GF-D8 (cell line): ENCODE measurements around the gene PALB2.
"Not testable (repeated sequence)": the region's sequence is repeated elsewhere in the genome, so short reads cannot be mapped to it uniquely, and the experiment has no call there.

ENCODE experiments used
- DNase-seq: peaks from one replicate; lab custom pipeline; 2025; lab: John Stamatoyannopoulos, UW

The PALB2 gene

DNA sequence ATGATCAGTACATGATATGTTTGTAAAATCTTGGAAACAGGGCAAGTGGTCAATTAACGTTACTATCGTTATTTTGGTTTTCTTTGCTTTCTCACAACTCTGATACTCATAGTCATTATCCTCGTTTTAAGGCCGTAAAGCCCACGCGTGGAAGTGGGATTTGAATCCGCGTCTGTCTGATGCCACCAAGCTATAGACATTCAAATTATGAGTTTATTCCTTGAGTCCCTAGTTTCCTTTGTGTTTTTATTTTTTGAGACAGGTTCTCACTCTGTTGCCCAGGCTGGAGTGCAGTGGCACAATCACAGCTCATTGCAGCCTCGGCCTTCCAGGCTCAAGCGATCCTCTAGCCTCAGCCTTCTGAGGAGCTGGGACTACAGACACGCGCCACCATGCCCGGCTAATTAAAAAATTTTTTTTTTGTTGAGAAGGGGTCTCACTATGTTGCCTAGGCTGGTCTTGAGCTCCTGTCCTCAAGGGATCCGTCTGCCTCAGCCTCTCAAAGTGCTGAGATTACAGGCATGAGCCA lies 1.2 kb upstream of the PALB2 start:
- no peak for DNase-seq

DNA sequence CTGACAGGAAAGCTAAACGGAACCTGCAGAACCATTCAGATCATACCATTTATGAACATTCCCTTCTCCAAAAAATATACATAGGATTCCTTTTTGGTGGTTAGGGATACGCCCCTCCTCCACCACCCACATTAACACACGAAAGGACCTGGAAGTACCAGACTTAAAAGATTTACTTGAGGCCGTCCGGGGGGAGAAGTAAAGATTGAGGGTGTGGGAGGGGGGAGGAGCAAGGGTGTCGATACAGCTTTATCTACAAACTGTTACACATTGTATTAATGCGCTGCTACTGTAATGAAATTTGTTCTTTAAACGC lies 537 bp downstream of the PALB2 start:
- no peak for DNase-seq

DNA sequence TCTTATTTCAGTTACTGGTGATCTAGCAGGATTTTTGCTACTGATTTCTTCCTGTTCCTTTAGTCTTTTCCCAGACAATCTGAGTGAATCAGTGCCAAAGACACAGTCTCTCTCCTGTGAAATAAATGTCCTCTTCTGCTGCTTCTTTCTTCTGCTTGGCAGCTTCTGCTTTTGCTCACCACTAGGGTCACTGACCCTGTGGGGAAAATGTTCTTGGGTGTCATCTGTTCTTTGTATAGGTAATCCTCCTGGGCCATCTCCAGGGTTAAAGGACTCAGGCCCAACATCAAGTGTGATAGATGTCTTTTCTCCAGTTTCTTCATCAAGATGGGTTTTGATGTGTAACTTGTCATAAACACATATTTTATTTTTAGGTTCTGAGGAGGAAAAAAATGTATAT lies 5.2 kb downstream of the PALB2 start:
- no peak for DNase-seq

DNA sequence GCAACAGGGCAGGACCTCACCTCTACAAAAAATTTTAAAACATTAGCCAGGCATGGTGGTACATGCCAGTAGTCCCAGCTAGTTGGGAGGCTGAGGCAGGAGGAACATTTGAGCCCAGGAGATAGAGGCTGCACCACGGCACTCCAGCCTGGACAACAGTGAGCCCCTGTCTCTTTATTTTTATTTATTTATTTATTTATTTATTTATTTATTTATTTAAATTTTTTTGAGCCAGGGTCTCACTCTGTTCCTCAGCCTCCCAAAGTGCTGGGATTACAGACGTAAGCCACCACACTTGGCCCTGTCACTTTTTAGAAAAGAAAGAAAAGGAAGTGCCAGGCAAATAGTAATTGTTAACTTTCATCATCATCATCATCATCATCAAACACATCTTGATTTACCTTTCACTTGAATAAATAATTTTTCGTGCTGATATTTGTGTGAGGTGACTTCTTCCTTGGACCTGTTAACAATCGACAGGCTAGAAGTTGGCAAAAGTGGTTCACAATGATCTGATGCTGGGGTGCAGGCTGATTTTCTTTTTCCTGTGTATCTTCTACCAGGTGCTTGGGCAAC lies 6.6 kb downstream of the PALB2 start:
- no peak for DNase-seq

DNA sequence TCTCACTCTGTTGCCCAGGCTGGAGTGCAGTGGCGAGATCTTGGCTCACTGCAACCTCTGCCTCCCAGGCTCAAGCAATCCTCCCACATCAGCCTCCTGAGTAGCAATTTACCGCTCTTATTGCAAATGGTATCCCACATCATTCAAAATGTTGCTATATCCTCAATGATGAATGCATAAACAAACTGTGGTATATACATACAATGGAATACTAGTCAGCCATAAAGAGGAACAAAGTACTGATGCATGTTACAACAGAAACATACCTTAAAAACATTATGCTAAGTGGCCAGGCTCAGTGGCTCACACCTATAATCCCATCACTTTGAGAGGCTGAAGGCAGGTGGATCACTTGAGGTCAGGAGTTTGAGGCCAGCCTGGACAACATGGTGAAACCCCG lies 9.2 kb downstream of the PALB2 start:
- not testable (repeated sequence) for DNase-seq

DNA sequence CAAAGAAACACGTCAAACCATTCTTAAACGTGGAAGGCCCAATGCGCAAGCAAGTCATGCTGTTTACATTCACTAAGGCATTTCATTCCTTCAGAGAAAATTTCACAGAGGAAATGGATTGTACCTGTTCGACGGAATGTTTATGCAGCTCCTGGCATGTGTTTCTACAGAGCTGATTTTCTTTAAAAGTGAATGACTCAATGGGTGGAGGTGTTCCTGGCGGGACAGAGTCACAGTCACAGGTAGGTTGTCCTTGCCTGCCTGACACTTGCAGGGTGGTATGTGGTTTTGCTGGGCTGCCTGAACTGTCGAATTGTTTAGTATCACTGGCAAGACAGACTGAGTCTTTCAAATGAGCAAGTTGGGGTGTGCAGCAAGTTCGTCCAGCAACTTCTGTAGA lies 11.6 kb downstream of the PALB2 start:
- no peak for DNase-seq

DNA sequence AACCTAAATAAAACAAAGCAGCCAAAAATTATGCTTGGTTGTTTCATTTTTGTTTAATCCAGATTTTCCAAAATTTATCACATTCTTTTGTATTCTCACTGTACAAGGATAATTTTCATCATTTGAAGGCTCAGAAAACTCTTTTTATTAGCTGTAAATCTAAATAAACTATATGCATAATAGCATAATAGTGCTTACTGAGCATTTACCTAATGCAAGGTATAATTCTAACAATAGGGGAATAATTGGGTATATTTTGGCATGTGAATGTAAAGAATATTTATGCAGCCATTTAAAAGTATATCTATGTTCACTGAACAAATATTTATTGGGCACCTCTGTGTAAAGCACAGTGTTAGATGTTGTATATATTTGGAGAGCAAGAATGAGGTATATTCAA lies 17.0 kb downstream of the PALB2 start:
- no peak for DNase-seq

DNA sequence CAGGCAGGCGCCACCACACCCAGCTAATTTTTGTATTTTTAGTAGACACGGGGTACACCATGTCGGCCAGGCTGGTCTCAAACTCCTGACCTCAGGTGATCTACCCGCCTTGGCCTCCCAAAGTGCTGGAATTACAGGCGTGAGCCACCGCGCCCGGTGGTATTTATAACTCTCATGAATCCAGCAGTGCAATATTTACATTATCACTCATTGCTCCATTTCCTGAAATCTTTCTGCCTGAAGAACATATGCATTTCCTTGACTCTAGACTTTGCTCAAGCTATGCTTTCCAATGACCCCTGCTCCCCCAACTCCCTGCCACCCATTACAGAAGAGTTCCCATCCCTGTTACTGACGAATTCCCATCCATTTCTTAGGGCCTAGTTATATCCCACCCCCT lies 25.3 kb downstream of the PALB2 start:
- no peak for DNase-seq

DNA sequence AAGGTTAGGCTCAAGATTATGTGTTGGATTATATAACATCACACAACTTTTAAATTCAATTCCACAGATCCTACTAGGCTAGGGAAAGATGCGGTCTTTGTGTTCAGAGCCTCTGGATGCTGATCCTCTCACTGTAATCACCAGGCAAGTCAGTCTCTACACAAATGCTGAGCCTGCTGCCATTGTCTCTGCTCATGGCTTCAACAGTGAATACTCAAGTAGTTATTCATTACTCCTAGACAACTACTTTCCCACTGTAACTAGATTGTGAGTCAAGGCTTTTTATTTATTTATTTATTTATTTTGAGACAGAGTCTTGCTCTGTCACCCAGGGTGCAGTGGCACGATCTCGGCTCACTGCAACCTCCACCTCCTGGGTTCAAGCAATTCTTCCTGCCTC lies 29.2 kb downstream of the PALB2 start:
- DNase-seq: no peak

DNA sequence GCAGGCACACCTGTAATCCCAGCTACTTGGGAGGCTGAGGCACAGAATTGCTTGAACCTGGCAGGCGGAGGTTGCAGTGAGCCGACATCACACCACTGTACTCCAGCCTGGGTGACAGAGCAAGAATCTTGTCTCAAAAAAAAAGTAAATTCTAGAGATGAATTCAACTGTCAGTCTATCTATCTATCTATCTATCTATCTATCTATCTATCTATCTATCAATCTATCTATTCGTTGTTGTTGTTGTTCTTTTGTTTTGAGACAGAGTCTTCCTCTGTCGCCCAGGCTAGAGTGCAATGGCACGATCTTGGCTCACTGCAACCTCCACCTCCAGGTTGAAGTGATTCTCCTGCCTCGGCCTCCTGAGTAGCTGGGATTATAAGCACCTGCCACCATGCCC lies 30.2 kb downstream of the PALB2 start:
- DNase-seq: not testable (repeated sequence)

DNA sequence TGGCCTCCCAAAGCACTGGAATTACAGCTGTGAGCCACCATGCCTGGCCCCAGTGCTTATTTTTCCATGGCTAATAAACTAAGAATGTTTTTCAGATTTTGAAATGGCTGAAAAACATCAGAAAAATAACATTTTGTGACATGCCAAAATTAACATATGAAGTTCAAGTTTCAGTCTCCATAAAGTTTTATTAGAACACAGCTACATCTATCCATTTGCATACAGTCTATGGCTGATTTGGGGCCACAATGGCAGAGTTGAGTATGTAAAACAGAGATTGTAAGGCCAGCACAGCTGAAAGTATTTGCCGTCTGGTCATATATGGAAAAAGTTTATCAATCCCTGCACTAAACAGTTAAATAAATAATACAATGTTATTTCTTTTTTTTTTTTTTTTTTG lies 31.2 kb downstream of the PALB2 start:
- no peak for DNase-seq

DNA sequence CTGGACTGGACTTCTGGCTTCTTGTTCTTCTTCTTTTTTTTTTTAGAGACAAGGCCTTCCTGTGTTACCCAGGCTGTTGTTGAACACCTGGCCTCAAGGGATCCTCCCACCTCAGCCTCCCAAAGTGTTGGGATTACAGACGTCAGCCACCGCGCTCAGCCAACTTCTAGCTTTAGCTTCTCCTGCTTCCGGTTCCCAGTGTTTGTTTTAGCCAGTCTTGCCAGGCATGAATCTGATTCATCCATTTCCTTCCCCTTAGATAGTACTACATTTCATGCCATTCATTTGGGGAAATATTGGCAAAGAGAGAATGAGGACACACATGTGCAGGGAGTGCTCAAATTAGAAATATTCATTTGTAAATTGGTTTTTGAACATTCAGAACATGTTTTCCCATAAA lies 32.9 kb downstream of the PALB2 start:
- DNase-seq: no peak

DNA sequence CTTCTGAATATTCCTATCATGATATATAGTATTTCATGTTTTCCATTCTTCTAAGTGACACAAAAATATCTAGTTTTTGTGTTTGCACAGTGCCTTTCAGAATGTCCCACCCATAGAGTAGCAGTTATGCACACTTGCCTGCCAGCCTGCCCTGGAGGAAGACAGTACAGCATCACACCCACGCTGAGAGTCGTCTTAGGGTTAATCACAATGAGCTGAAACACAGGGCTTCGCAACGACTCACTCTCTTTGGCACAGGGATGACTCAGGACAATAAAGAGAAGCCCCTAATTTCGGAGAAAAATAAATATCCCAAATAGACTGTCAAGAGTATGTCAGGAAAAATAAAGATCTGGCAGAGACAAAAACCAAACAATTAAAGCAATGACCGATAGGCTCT lies 33.4 kb downstream of the PALB2 start:
- DNase-seq: no peak

DNA sequence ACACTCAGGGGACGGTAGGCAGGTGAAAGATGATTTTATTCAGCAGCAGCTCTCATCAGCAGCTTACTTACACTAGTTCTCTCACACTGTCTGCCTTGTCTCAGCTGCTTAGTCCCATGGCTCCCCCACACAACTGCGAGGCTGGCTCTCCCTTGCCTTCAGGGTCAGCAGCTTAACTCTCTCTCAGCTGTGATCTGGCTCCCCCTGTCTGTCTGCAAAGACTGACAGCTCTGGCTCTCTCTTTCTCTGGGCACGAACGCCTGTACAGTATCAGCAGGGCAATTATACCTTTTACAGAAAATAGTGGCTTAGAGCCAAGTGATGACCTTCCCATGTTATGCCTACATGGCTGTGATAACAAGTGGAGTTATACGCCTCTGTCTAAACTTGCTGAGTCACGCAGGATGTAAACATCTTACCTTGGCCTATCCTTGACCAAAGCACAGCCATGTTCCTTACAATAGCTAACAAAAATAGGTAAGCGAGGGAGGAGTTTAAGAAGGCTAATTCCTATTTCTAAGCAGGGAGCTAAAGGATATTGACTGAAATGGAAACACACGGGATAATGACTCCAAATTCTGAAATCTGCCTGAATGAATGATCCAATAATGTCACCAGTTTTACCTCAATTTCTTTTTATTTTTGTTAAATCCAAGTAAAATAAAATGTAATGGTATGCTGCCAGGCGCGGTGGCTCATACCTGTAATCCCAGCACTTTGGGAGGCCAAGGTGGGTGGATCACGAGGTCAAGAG lies 43.9 kb downstream of the PALB2 start:
- DNase-seq: peak; percentile 23

DNA sequence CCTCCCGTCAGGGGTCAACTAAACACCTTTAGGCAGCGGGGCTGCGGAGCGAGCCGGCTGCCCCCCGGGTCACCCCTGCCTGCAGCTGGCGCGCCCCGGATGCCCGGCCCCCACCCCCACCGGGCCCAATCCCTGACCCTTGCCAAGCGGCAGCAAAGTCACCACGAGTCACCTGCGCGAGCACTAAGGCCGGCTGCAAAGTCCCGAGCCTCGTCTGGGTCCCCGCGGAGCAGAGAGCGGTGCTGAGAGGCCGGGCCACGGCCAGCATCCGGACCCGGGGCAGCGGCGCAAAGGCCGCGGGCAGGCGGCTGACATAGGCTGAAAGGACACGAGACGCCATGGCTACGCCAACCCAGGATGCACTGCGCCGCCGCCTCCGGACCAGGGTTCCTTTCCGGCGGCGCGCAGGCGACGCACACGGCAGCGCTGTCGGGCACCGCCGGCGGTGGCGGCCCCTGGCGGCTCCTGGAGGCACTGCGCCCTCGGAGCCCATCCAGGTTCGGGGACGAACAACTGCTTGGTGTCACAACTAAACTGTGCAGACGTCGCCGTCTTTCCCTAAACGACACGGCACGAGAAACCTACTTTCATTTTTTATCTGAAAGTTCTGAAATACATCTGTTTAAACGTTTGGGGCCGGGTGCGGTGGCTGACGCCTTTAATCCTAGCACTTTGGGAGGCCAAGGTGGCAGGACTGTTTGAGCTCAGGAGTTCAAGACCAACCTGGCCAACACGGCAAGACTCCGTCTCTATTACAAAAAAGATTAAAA lies 45.0 kb downstream of the PALB2 start, which contains the start of gene NDUFAB1:
Gene NDUFAB1 (minus strand): TSS at position 366 of the 770 bp plus-strand sequence. CDS start 26 bp downstream, at position 340.
- peak; percentile 54 for DNase-seq

DNA sequence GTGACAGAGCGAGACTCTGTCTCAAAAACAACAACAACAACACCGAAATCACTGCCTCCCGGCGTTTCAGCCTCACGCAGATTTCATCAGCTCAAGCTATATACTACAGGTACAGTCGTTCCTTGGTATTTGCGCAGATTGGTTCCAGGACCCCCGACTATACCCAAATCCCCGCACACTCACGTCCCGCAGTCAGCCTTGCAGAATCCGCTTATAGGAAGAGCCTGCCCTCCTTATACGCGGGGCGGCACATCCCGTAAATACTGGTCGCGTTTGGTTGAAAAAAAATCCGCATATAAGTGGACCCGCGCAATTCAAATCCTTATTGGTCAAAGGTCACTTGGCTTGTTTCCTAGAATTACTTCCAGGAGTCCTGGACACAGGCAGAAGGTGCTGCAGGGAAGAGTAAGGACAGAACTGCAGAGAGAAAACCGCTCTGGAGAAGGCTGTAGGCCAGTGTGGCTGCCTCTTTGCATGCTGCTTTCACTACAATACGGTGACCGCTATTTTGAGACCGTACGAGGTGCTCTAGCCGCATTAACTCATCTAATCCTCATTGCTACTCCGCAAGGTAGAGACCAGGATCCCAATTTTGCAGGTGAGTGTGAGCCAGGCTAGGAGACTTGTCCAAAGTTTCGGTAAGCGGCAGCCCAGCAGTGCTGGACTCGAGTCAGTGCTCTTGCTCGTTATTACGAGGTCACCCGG lies 45.7 kb downstream of the PALB2 start:
- no peak for DNase-seq

DNA sequence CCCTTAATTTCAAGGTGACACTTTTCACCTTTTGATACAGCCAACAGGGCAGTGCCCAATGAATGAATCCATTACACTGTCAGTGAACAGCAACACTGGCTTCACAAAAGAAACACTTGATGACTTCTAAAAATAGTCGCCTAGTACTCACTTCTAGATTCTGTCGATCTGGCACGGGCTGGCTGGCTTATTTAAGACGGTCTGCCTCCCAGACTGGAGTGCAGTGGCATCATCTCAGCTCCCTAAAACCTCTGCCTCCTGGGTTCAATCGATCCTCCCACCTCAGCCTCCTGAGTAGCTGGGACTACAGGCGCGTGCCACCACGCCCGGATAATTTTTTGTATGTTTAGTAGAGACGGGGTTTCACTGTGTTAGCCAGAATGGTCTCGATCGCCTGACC lies 46.9 kb downstream of the PALB2 start:
- DNase-seq: no peak

DNA sequence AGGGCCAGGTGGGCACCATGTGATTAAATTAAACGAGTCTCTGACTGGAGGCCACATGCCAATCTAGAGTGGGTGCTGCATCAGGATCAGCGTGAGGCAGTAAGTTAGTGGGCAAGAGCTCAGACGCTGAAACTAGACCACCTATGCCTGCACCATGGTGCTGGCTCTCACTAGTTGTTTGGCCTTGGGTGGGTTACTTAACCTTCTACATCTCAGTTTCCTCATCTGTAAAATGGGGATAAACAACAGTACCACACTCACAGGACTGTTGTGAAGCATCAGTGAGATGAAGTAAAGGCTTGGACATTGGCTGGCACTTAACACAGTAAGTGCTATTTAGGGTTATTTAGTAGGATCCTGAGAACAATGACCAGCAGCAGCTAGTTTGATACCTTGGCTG lies 50.9 kb downstream of the PALB2 start:
- DNase-seq: no peak

DNA sequence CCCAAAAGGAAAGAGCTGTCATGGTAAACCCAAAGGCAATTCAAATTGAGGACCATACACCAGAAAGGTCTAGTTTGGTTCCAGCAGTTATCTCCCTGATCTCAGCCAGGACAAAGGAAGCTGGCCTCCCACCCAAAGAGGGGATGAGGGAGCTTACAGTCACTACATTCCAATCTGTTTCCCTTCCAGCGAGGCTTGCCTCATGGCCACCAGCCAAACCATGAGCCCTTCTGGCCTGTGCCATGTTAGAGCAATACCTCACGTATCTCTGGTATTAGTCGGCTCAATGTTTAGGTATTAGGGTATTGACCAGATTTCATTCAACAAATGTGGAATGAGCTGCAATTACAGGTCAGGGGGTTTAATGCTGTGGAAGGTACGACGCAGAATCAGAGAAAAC lies 53.4 kb downstream of the PALB2 start:
- DNase-seq: no peak

DNA sequence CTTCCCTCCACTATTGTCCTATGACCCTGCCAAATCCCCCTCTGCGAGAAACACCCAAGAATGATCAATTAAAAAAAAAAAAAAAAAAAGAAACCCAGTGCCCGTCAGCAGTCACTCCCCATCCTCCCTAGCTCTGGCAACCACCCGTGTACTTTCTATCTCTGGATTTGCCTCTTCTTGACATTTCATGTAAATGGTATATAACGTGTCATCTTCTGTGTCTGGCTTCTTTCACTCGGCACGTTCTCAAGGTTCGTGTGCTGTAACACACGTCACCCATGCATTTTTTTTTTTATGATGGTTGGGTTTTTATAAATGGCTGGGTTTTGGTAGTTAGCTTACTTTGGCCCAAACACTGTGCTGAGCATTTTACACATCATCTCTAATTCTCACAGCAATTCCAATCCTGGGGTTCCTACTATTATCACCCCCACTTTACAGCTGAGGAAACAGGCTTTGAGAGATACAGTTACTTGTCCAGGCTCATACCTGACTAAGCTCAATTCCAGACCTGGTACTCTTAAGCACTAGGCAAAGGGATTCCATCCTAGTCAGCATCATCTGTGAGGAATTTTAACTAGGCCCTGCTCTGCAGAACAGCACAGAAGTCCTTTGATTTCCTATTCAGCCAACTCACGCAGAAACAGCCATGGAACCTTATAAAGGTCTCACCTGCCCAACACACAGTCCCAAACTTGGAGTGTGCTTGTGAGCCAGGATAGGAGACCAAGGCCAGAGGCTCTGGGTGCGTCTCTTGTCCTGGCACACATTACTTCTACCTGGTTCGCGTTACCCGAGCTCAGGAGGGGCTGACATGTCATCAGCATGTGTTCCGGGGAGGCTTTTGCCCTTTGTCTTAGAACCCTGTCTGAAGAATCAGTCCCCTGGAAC lies 56.7 kb downstream of the PALB2 start:
- DNase-seq: no peak

DNA sequence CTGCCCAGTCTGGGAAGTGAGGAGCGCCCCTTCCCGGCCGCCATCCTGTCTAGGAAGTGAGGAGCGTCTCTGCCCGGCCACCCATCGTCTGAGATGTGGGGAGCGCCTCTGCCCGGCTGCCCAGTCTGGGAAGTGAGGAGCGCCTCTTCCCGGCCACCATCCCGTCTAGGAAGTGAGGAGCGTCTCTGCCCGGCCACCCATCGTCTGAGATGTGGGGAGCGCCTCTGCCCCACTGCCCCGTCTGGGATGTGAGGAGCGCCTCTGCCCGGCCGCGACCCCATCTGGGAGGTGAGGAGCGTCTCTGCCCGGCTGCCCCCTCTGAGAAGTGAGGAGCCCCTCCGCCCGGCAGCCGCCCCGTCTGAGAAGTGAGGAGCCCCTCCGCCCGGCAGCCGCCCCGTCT lies 57.8 kb downstream of the PALB2 start:
- not testable (repeated sequence) for DNase-seq
